Anterior cingulate cortex (tissue), 58 donors: ENCODE results near the gene ZFAND3.
"Not testable (repeated sequence)": the region's sequence is repeated elsewhere in the genome, so short reads cannot be mapped to it uniquely, and the experiment has no call there.

Experiments used
- DNase-seq, 58 donors: peaks; one replicate each; lab custom pipeline; 2025; lab: John Stamatoyannopoulos, UW

The ZFAND3 gene

GRCh38 chr6:37988127-37988526, 168.6 kb downstream of the ZFAND3 start:
- no peak for DNase-seq

- DNase-seq: no peak
Measured at GRCh38 chr6:37988696-37989095, 169.2 kb downstream of the ZFAND3 start.

GRCh38 chr6:37990762-37991525, 171.4 kb downstream of the ZFAND3 start:
- DNase-seq: no peak

GRCh38 chr6:37992749-37993148, 173.2 kb downstream of the ZFAND3 start:
- DNase-seq: no peak

- not testable (repeated sequence) for DNase-seq
Measured at GRCh38 chr6:37993194-37993593, 173.7 kb downstream of the ZFAND3 start.

GRCh38 chr6:37993596-37993995, 174.1 kb downstream of the ZFAND3 start:
- no peak for DNase-seq

- no peak for DNase-seq
Measured at GRCh38 chr6:37994223-37994622, 174.7 kb downstream of the ZFAND3 start.

- DNase-seq: no peak
Measured at GRCh38 chr6:37998366-37998765, 178.8 kb downstream of the ZFAND3 start.

GRCh38 chr6:38001386-38001785, 181.9 kb downstream of the ZFAND3 start:
- DNase-seq: no peak

- DNase-seq: no peak
Measured at GRCh38 chr6:38004908-38005307, 185.4 kb downstream of the ZFAND3 start.

- DNase-seq: no peak
Measured at GRCh38 chr6:38011937-38012336, 192.4 kb downstream of the ZFAND3 start.

GRCh38 chr6:38012573-38012972, 193.0 kb downstream of the ZFAND3 start:
- peak in 8 of 58 donors; percentile 1 to 14 (median 3) for DNase-seq

GRCh38 chr6:38015341-38015740, 195.8 kb downstream of the ZFAND3 start:
- DNase-seq: no peak

GRCh38 chr6:38016824-38017223, 197.3 kb downstream of the ZFAND3 start:
- no peak for DNase-seq

GRCh38 chr6:38018755-38019165, 199.2 kb downstream of the ZFAND3 start:
- DNase-seq: no peak

GRCh38 chr6:38020593-38020992, 201.1 kb downstream of the ZFAND3 start:
- DNase-seq: no peak

GRCh38 chr6:38021029-38021428, 201.5 kb downstream of the ZFAND3 start:
- no peak for DNase-seq

GRCh38 chr6:38021571-38021970, 202.0 kb downstream of the ZFAND3 start:
- no peak for DNase-seq

- DNase-seq: no peak
Measured at GRCh38 chr6:38022688-38023087, 203.2 kb downstream of the ZFAND3 start.

- DNase-seq: no peak
Measured at GRCh38 chr6:38024908-38025307, 205.4 kb downstream of the ZFAND3 start.

- DNase-seq: no peak
Measured at GRCh38 chr6:38025451-38025850, 205.9 kb downstream of the ZFAND3 start.

GRCh38 chr6:38027685-38028373, 208.3 kb downstream of the ZFAND3 start:
- no peak for DNase-seq
